B cell (primary cell): ENCODE measurements around the gene CACNA2D2. TPM values are rescaled to one million over a fixed set of nuclear protein-coding genes. Genes with fewer than 3 reads are reported as not detected.

Experiments
- ATAC-seq: fragments of 200-7000 bp; cut with Tn5 transposase; one replicate; pipeline ENCODE4 v1.10.0; 2021; ENCODE audit warnings: low read depth, mild to moderate bottlenecking, moderate number of reproducible peaks, moderate library complexity
- CTCF ChIA-PET: fragments of 350-600 bp; sonication (Branson Sonifier 250); formaldehyde crosslinking; loops from one replicate; lab custom pipeline; 2021; ENCODE audit warnings: antibody characterized with exemption, inconsistent platforms; lab: Charles Lee
- POLR2A ChIA-PET: fragments of 350-600 bp; sonication (Branson Sonifier 250); formaldehyde crosslinking; loops from one replicate; lab custom pipeline; 2021; ENCODE audit warnings: antibody characterized with exemption; lab: Charles Lee
- DNase-seq: peaks from one replicate; pipeline ENCODE4 v3.0.0; 2013
- H2AFZ ChIP-seq: 2 replicates; pipeline ENCODE4 v1.6.1; 2012; ENCODE audit warnings: mild to moderate bottlenecking, low read depth, low read length; ENCODE audit not compliant: insufficient read depth, poor library complexity, severe bottlenecking
- H3K27ac ChIP-seq, 2 donors: 1 replicate in 1 of 2; 2 replicates in 1 of 2; pipeline ENCODE4 v1.5.1; 2012 to 2013; ENCODE audit warnings: low read length in 2 of 2, mild to moderate bottlenecking in 2 of 2, moderate library complexity in 1 of 2
- H3K27me3 ChIP-seq, 4 experiments: fragments of 200-600 bp in 1 of 4; sonication (generic) in 1 of 4; replicated peaks in 1 of 4; 1 replicate in 2 of 4; 2 replicates in 2 of 4; pipeline versions ENCODE4 v1.6.1 to v1.7.0; 2013 to 2016; ENCODE audit warnings: low read length in 3 of 4, mild to moderate bottlenecking in 2 of 4, mixed read lengths in 1 of 4, moderate library complexity in 1 of 4; ENCODE audit not compliant: insufficient read depth in 4 of 4, control insufficient read depth in 3 of 4; ENCODE audit errors: control extremely low read depth in 1 of 4
- H3K36me3 ChIP-seq, 2 experiments: replicated peaks in 1 of 2; 1 replicate in 1 of 2; 2 replicates in 1 of 2; pipeline versions ENCODE4 v1.6.1 to v1.7.1; 2013; ENCODE audit warnings: low read length in 1 of 2; ENCODE audit not compliant: insufficient read depth in 2 of 2, control insufficient read depth in 1 of 2; ENCODE audit errors: control extremely low read depth in 1 of 2, extremely low read depth in 1 of 2
- H3K4me1 ChIP-seq, 2 donors: fragments of 200-600 bp in 1 of 2; sonication (generic) in 1 of 2; 1 replicate in 1 of 2; 2 replicates in 1 of 2; pipeline versions ENCODE4 v1.5.1 to v1.6.1; 2013 to 2017; ENCODE audit warnings: low read length in 2 of 2; ENCODE audit not compliant: control insufficient read depth in 2 of 2, insufficient read depth in 2 of 2
- H3K4me2 ChIP-seq: replicated peaks from 2 replicates; pipeline ENCODE3; 2012; ENCODE audit warnings: mild to moderate bottlenecking, low read depth, low read length; ENCODE audit not compliant: poor library complexity, severe bottlenecking
- H3K4me3 ChIP-seq, 5 experiments: fragments of 200-600 bp in 1 of 5; sonication (generic) in 1 of 5; 1 replicate in 3 of 5; 2 replicates in 2 of 5; pipeline versions ENCODE4 v1.5.1 to v1.7.0; 2011 to 2016; ENCODE audit warnings: low read length in 4 of 5, mild to moderate bottlenecking in 4 of 5, low read depth in 2 of 5, control low read depth in 1 of 5, moderate library complexity in 1 of 5; ENCODE audit not compliant: insufficient read depth in 1 of 5; ENCODE audit errors: control extremely low read depth in 1 of 5, extremely low read depth in 1 of 5
- H3K79me2 ChIP-seq: fragments of 200-600 bp; sonication (generic); one replicate; pipeline ENCODE4 v1.6.0; 2016; ENCODE audit warnings: low read length; ENCODE audit not compliant: control insufficient read depth, insufficient read depth
- H3K9ac ChIP-seq: fragments of 200-600 bp; sonication (generic); 2 replicates; pipeline ENCODE4 v1.6.1; 2017; ENCODE audit warnings: mild to moderate bottlenecking, low read length, moderate library complexity
- H3K9me3 ChIP-seq, 3 donors: one replicate each; pipeline versions ENCODE4 v1.6.1 to v1.7.1; 2013; ENCODE audit warnings: low read length in 2 of 3; ENCODE audit not compliant: control insufficient read depth in 2 of 3, insufficient read depth in 1 of 3; ENCODE audit errors: control extremely low read depth in 1 of 3
- H4K20me1 ChIP-seq: 2 replicates; pipeline ENCODE4 v1.6.0; 2012; ENCODE audit warnings: mild to moderate bottlenecking, low read length; ENCODE audit not compliant: insufficient read depth, control insufficient read depth, poor library complexity, severe bottlenecking
- H3K27ac Mint-ChIP-seq: one replicate; pipeline ENCODE4 v1.8.0; 2021; ENCODE audit warnings: mixed read lengths
- H3K27me3 Mint-ChIP-seq: one replicate; pipeline ENCODE4 v1.8.0; 2021; ENCODE audit warnings: mixed read lengths
- H3K4me1 Mint-ChIP-seq: one replicate; pipeline ENCODE4 v1.8.0; 2021; ENCODE audit warnings: mixed read lengths
- H3K4me3 Mint-ChIP-seq: one replicate; pipeline ENCODE4 v1.8.0; 2021; ENCODE audit warnings: mixed read lengths
- H3K9me3 Mint-ChIP-seq: one replicate; pipeline ENCODE4 v1.8.0; 2022; ENCODE audit warnings: mixed read lengths; ENCODE audit not compliant: insufficient read depth
- CTCF ChIP-seq: fragments of 200-600 bp; IDR thresholded peaks from one replicate; pipeline ENCODE4 v1.8.0; 2022; ENCODE audit warnings: antibody characterized with exemption, mild to moderate bottlenecking
- EZH2 ChIP-seq: IDR thresholded peaks from 2 replicates; pipeline ENCODE4 v1.6.1; 2012; ENCODE audit warnings: borderline replicate concordance, low read depth, mild to moderate bottlenecking, moderate library complexity, low read length; ENCODE audit not compliant: insufficient read depth, poor library complexity, severe bottlenecking
- WGBS: methylation state at CpG from one replicate; pipeline ENCODE4 v1.1.5; 2013; ENCODE audit warnings: missing lambda C conversion rate; ENCODE audit not compliant: insufficient coverage; 5-methylcytosine and 5-hydroxymethylcytosine counted together
- intact Hi-C: fragments of 100-400 bp; cut with micrococcal nuclease; formaldehyde crosslinking; loops from one replicate; pipeline ENCODE4 v1.10.0; 2022
- polyA plus RNA-seq: library from polyadenylated mRNA; depleted of rRNA; stranded (reverse); fragments of >200 nt; gene quantifications from 2 replicates; pipeline ENCODE4 v1.2.3, GENCODE V29; 2012
- total RNA-seq, 2 donors: library from RNA; stranded (reverse); fragments of 120-200 nt in 1 of 2; gene quantifications; 1 replicate in 1 of 2; 2 replicates in 1 of 2; pipeline versions ENCODE4 v1.2.3 to v1.2.4, GENCODE V29; 2013 to 2022

The CACNA2D2 gene
- total and polyA plus RNA-seq, 2 donors (not counting 1 experiment from before 2014, with no cell fraction given), result 0.69 to 1.2 TPM

- no peak for TF ChIP-seq CTCF
- no peak for TF ChIP-seq EZH2
- H3K79me2 ChIP-seq, result no peaks in the 10 kb centered on the region
- no peak overlapping the region for H3K27ac ChIP-seq
- DNase-seq (no peak), ATAC-seq (no peak)
- no peak overlapping the region for H3K4me3 Mint-ChIP-seq
- H3K36me3 ChIP-seq, result no peaks in the 10 kb centered on the region
- H3K9me3 Mint-ChIP-seq, result no peaks in the 10 kb centered on the region
- H3K4me1 Mint-ChIP-seq, result no peaks in the 10 kb centered on the region
- intact Hi-C loops, result no loop called here
- no peak overlapping the region for H3K9ac ChIP-seq
- H3K4me2 ChIP-seq, result no peak overlapping the region
- no peak overlapping the region for H3K4me3 ChIP-seq
- no peaks in the 10 kb centered on the region for H4K20me1 ChIP-seq
- POLR2A ChIA-PET, result no interaction called here
- H3K27ac Mint-ChIP-seq, result no peak overlapping the region
- CTCF ChIA-PET, result no interaction called here
- WGBS, result 37% methylated on average over 4 of the region's 5 CpGs
- H3K27me3 ChIP-seq, result peaks cover 0 to 3% (median 0%) of the 10 kb centered on the region in 4 experiments
- H3K27me3 Mint-ChIP-seq, result peaks cover 4% of the 10 kb centered on the region
- H2AFZ ChIP-seq, result no peak overlapping the region
- no peaks in the 10 kb centered on the region for H3K4me1 ChIP-seq
- H3K9me3 ChIP-seq, result peaks cover 0 to 6% (median 1%) of the 10 kb centered on the region in 3 donors
These were observed 12.4 kb downstream of the CACNA2D2 start for GRCh38 chr3:50491023-50491422.

DNA sequence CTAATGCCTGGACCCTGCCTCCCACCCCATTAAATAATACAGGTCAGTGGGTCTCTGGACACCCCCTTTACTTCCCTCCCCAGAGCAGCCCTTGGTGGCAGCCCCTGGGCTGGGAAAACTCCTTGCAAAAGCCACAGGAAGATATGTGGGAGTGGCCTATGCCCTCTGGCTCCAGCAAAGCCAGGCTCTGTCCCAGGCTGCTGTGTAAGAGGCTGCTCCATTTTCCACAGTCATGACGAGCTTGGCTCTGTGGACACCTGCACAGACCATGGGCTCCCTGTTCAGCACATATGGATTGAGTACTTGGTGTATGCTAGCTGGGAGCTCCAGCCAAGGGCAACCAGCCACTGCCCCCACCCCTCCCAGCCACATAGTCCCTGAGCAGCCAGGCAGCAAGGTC, 13.0 kb downstream of the CACNA2D2 start:
- 67% methylated on average over 1 of the region's 1 CpG for WGBS
- POLR2A ChIA-PET, result no interaction called here
- intact Hi-C loops, result no loop called here
- H3K4me1 Mint-ChIP-seq, result no peaks in the 10 kb centered on the region
- no peak overlapping the region for H3K9ac ChIP-seq
- DNase-seq (no peak), ATAC-seq (no peak)
- no peak overlapping the region for H3K4me2 ChIP-seq
- H3K27ac Mint-ChIP-seq, result no peak overlapping the region
- no peaks in the 10 kb centered on the region for H3K4me1 ChIP-seq
- no peaks in the 10 kb centered on the region for H3K36me3 ChIP-seq
- H4K20me1 ChIP-seq, result no peaks in the 10 kb centered on the region
- CTCF ChIA-PET, result no interaction called here
- H3K9me3 ChIP-seq, result peaks cover 0 to 6% (median 1%) of the 10 kb centered on the region in 3 donors
- H3K27ac ChIP-seq, result no peak overlapping the region
- H3K4me3 Mint-ChIP-seq, result no peak overlapping the region
- no peak overlapping the region for H3K4me3 ChIP-seq
- H2AFZ ChIP-seq, result no peak overlapping the region
- peaks cover 0 to 8% (median 0%) of the 10 kb centered on the region in 4 experiments for H3K27me3 ChIP-seq
- TF ChIP-seq CTCF, result no peak
- TF ChIP-seq EZH2, result no peak
- peaks cover 5% of the 10 kb centered on the region for H3K27me3 Mint-ChIP-seq
- no peaks in the 10 kb centered on the region for H3K9me3 Mint-ChIP-seq
- no peaks in the 10 kb centered on the region for H3K79me2 ChIP-seq
